ENCODE data around the gene LRRC52.

Gene LRRC52

GRCh38 chr1:165574295-165574694 is 30.5 kb downstream of the LRRC52 start:
- no peak for DNase-seq (ENCODE audit: low read depth, low spot score)
- TF ChIP-seq CTCF (IDR thresholded peaks at IDR 0.05; ENCODE audit: insufficient read depth, low read length, missing control alignments), result no peak
- no peak overlapping the region for H3K4me3 ChIP-seq (ENCODE audit: low read depth, low read length)
- ChIA-PET POLR2A (no interaction called here), CTCF (interaction anchor here (0.6 to 2.1 kb wide), 4 partner anchors 18 to 207 kb away, joined by 3 to 5 read pairs (median 4); no protein-coding TSS in a partner anchor)

GRCh38 chr1:165575468-165576099 is 31.8 kb downstream of the LRRC52 start:
- no peak for DNase-seq (ENCODE audit: low read depth, low spot score)
- ChIA-PET CTCF (interaction anchor here (1.0 to 2.1 kb wide), 3 partner anchors 17 to 183 kb away, joined by 3 to 5 read pairs (median 4); no protein-coding TSS in a partner anchor), POLR2A (no interaction called here)
- no peak for TF ChIP-seq CTCF (IDR thresholded peaks at IDR 0.05; ENCODE audit: insufficient read depth, low read length, missing control alignments)
- no peak overlapping the region for H3K4me3 ChIP-seq (ENCODE audit: low read depth, low read length)

- ChIA-PET CTCF (interaction anchor here (1.9 kb wide), 1 partner anchor 184 kb away, joined by 5 read pairs; no protein-coding TSS in a partner anchor), POLR2A (no interaction called here)
- no peak overlapping the region for H3K4me3 ChIP-seq (ENCODE audit: low read depth, low read length)
- TF ChIP-seq CTCF (IDR thresholded peaks at IDR 0.05; ENCODE audit: insufficient read depth, low read length, missing control alignments), result no peak
- no peak for DNase-seq (ENCODE audit: low read depth, low spot score)
Measured at GRCh38 chr1:165576536-165576935, 32.7 kb downstream of the LRRC52 start.

GRCh38 chr1:165577707-165578106 is 33.9 kb downstream of the LRRC52 start:
- TF ChIP-seq CTCF (IDR thresholded peaks at IDR 0.05; ENCODE audit: insufficient read depth, low read length, missing control alignments), result no peak
- POLR2A ChIA-PET, result no interaction called here
- CTCF ChIA-PET, result interaction anchor here (0.7 to 1.5 kb wide), 4 partner anchors 8 to 210 kb away, joined by 3 to 5 read pairs (median 4); no protein-coding TSS in a partner anchor
- DNase-seq (ENCODE audit: low read depth, low spot score), result no peak
- H3K4me3 ChIP-seq (ENCODE audit: low read depth, low read length), result no peak overlapping the region

- DNase-seq (ENCODE audit: low read depth, low spot score), result peak; percentile 29
Measured at GRCh38 chr1:165580931-165581871, 37.4 kb downstream of the LRRC52 start.

More at GRCh38 chr1:165580931-165581871, 37.4 kb downstream of the LRRC52 start:
- CTCF ChIA-PET, result no interaction called here
- no peak for TF ChIP-seq CTCF (IDR thresholded peaks at IDR 0.05; ENCODE audit: insufficient read depth, low read length, missing control alignments)
- POLR2A ChIA-PET, result no interaction called here
- H3K4me3 ChIP-seq (ENCODE audit: low read depth, low read length), result no peak overlapping the region

Data from AG04449 (cell line).